GM12878 (cell line): ENCODE data around the gene RIC1. TPM values are rescaled to one million over a fixed set of nuclear protein-coding genes. Genes with fewer than 3 reads are reported as not detected.
A peak's percentile ranks its signal among the peaks of the same experiment; 100 is the strongest.

Experiments
- ATF3 ChIP-seq: IDR thresholded peaks from 2 replicates; pipeline ENCODE4 v1.6.1; 2011; ENCODE audit warnings: low read depth, mild to moderate bottlenecking, low read length, moderate library complexity, borderline replicate concordance; ENCODE audit errors: extremely low read depth
- CEBPZ ChIP-seq: fragments of 150-350 bp; IDR thresholded peaks from 2 replicates; pipeline ENCODE4 v1.6.1; 2016; ENCODE audit warnings: low read depth, low read length
- FOXM1 ChIP-seq: IDR thresholded peaks from 2 replicates; pipeline ENCODE4 v1.6.1; 2012; ENCODE audit warnings: low read depth, mild to moderate bottlenecking, inconsistent platforms, low read length, moderate library complexity
- GABPA ChIP-seq: IDR thresholded peaks from 2 replicates; pipeline ENCODE4 v1.6.1; 2014; ENCODE audit warnings: antibody characterized with exemption, low read depth, mild to moderate bottlenecking, inconsistent platforms
- SMAD1 ChIP-seq: fragments of 450-650 bp; IDR thresholded peaks from 2 replicates; pipeline ENCODE4 v1.6.1; 2018; ENCODE audit warnings: mild to moderate bottlenecking, low read depth; ENCODE audit not compliant: partially characterized antibody
- SP1 ChIP-seq: IDR thresholded peaks from one replicate; pipeline ENCODE4 v1.6.1; 2011; ENCODE audit warnings: low read depth, low read length
- ZBTB40 ChIP-seq: fragments of 450-650 bp; IDR thresholded peaks from 2 replicates; pipeline ENCODE4 v1.6.1; 2016; ENCODE audit warnings: mild to moderate bottlenecking, moderate library complexity, borderline replicate concordance
- polyA plus RNA-seq, 11 experiments: library from polyadenylated mRNA; depleted of rRNA in 4 of 11; unstranded in 6 of 11; stranded (reverse) in 5 of 11; fragments of >200 nt; fragmentation: Nextera tagmentation in 4 of 11; fragmentation: Illumina TruSeq in 1 of 11; extraction: Ambion mirVana in 4 of 11; extraction: Trizol in 1 of 11; gene quantifications; 1 replicate in 1 of 11; 2 replicates in 10 of 11; pipeline versions ENCODE4 v1.2.1 to v1.2.3, GENCODE V29; 2011 to 2016; ENCODE audit warnings: inconsistent platforms in 2 of 11, missing spikeins in 2 of 11, low read depth in 1 of 11
- total RNA-seq, 4 experiments: library from RNA; depleted of rRNA in 3 of 4; stranded (reverse); fragments of >200 nt in 3 of 4; fragmentation: Illumina TruSeq in 1 of 4; extraction: Trizol in 1 of 4; gene quantifications; 2 replicates each; pipeline versions ENCODE4 v1.2.1 to v1.2.3, GENCODE V29; 2013 to 2021

RIC1 gene
- total and polyA plus RNA-seq, 10 of the 15 experiments (the other 5 are each of a cell fraction or from before 2014, with no cell fraction given), result 6.2 to 59.8 (median 33.3) TPM

- TF ChIP-seq CEBPZ, result no peak
- no peak; the same call in 1 of the 2 replicates for TF ChIP-seq ZBTB40
- TF ChIP-seq ATF3, result no peak
- TF ChIP-seq GABPA, result 0 out of 2 replicates have a peak, but pooled peaks have one; percentile 42
- TF ChIP-seq SP1, result peak; percentile 48
- TF ChIP-seq FOXM1, result peak; percentile 99
- TF ChIP-seq SMAD1, result peak; percentile 51
- TF ChIP-seq, all 136 proteins: peak for 64
Observed at GRCh38 chr9:5593904-5594303, 35.0 kb upstream of the RIC1 start (continued).
